GM20431 (cell line): ENCODE measurements around the gene SCRN2.

Source experiments
- in situ Hi-C: fragments of 300-500 bp; cut with MseI, MboI; formaldehyde crosslinking; loops from one replicate; pipeline ENCODE4 v1.15.0; 2020; ENCODE audit warnings: low sequenced_read_pairs; ENCODE audit not compliant: unreplicated experiment

The SCRN2 gene

GRCh38 chr17:47872651-47873161 lies 31.6 kb upstream of the SCRN2 start:
- in situ Hi-C loops = no loop called here

- in situ Hi-C loops = no loop called here
Measured at GRCh38 chr17:47872019-47872650, 31.1 kb upstream of the SCRN2 start.

- in situ Hi-C loops = no loop called here
Measured at GRCh38 chr17:47871048-47871447, 30.0 kb upstream of the SCRN2 start.

- in situ Hi-C loops = no loop called here
Measured at GRCh38 chr17:47870056-47870455, 29.0 kb upstream of the SCRN2 start.

GRCh38 chr17:47869114-47869513 lies 28.0 kb upstream of the SCRN2 start:
- in situ Hi-C loops = no loop called here

- in situ Hi-C loops = no loop called here
Measured at GRCh38 chr17:47867813-47868533, 26.9 kb upstream of the SCRN2 start.

GRCh38 chr17:47866941-47867340 lies 25.9 kb upstream of the SCRN2 start:
- in situ Hi-C loops = no loop called here

- in situ Hi-C loops = no loop called here
Measured at GRCh38 chr17:47864791-47865216, 23.7 kb upstream of the SCRN2 start.

- in situ Hi-C loops = no loop called here
Measured at GRCh38 chr17:47862621-47863440, 21.8 kb upstream of the SCRN2 start.

GRCh38 chr17:47860386-47860785 lies 19.3 kb upstream of the SCRN2 start:
- in situ Hi-C loops = no loop called here

- in situ Hi-C loops = no loop called here
Measured at GRCh38 chr17:47857551-47858455, 16.7 kb upstream of the SCRN2 start.

- in situ Hi-C loops = no loop called here
Measured at GRCh38 chr17:47856830-47857229, 15.8 kb upstream of the SCRN2 start.

GRCh38 chr17:47855737-47856136 lies 14.7 kb upstream of the SCRN2 start:
- in situ Hi-C loops = no loop called here

- in situ Hi-C loops = no loop called here
Measured at GRCh38 chr17:47853616-47854015, 12.5 kb upstream of the SCRN2 start.

- in situ Hi-C loops = no loop called here
Measured at GRCh38 chr17:47852113-47852949, 11.3 kb upstream of the SCRN2 start.

- in situ Hi-C loops = no loop called here
Measured at GRCh38 chr17:47851764-47852112, 10.7 kb upstream of the SCRN2 start.

- in situ Hi-C loops = no loop called here
Measured at GRCh38 chr17:47850692-47851573, 9.9 kb upstream of the SCRN2 start, which contains the start of gene SP6. TSS of gene SP6 (minus strand) at chr17:47851163. CDS start at chr17:47848429, 2,734 bp downstream.

GRCh38 chr17:47850373-47850691 lies 9.3 kb upstream of the SCRN2 start:
- in situ Hi-C loops = no loop called here
